Measurements from ENCODE around the gene PDGFB. TPM values are rescaled to one million over a fixed set of nuclear protein-coding genes. Genes with fewer than 3 reads are reported as not detected.

Gene PDGFB
- total and polyA plus RNA-seq, 9 of the 15 experiments (the other 6 are each of a cell fraction or from before 2014, with no cell fraction given): 0.07 to 4.0 (median 0.48) TPM; not detected in 1

DNA sequence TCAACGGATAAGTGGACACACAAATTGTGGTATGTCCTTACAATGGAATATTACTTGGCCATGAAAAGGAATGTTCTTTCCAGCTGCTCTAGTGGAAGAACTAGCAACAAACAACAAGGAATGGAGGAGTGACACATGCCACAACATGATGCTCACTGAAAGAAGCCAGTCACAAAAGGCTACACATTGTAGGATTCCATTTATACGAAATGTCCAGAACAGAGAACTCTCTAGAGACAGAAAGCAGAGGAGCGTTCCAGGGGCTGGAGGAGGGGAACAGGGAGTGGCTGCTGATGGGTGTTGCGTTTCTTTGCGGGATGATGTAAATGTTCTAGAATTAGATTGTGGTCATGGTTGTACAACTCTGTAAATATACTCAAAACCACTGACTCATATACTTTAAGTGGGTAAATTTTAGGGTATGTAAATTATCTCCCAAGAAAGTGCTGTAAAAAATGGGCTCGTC lies 32.4 kb upstream of the PDGFB start (continued):
- TF ChIP-seq MEF2D (tag; conservative IDR thresholded peaks at IDR 0.05; ENCODE audit: low read depth): 0 out of 2 replicates have a peak, but pooled peaks have one; percentile 40
- TF ChIP-seq RNF219 (CRISPR knock-in tag; IDR thresholded peaks at IDR 0.05): no peak
- TF ChIP-seq GTF2E2 (tag; IDR thresholded peaks at IDR 0.05): no peak
- no peak for TF ChIP-seq GTF2A2 (tag; IDR thresholded peaks at IDR 0.05)
- no peak for TF ChIP-seq GTF2F1 (IDR thresholded peaks at IDR 0.05; ENCODE audit: low read depth, low read length)
- no peak for TF ChIP-seq HDAC6 (IDR thresholded peaks at IDR 0.05; ENCODE audit: low read depth, low read length)
- no peak for TF ChIP-seq MTF1 (CRISPR knock-in tag; IDR thresholded peaks at IDR 0.05; ENCODE audit: borderline replicate concordance)
- TF ChIP-seq SLC30A9 (CRISPR knock-in tag; IDR thresholded peaks at IDR 0.05): no peak
- TF ChIP-seq ZBTB2 (IDR thresholded peaks at IDR 0.05): no peak
- TF ChIP-seq KDM2B (CRISPR knock-in tag; IDR thresholded peaks at IDR 0.05): no peak
- TF ChIP-seq ZNF707 (CRISPR knock-in tag; conservative IDR thresholded peaks at IDR 0.05): no peak
- TF ChIP-seq HINFP (tag; conservative IDR thresholded peaks at IDR 0.05; ENCODE audit: low read depth): no peak
- TF ChIP-seq, protein P1, sequence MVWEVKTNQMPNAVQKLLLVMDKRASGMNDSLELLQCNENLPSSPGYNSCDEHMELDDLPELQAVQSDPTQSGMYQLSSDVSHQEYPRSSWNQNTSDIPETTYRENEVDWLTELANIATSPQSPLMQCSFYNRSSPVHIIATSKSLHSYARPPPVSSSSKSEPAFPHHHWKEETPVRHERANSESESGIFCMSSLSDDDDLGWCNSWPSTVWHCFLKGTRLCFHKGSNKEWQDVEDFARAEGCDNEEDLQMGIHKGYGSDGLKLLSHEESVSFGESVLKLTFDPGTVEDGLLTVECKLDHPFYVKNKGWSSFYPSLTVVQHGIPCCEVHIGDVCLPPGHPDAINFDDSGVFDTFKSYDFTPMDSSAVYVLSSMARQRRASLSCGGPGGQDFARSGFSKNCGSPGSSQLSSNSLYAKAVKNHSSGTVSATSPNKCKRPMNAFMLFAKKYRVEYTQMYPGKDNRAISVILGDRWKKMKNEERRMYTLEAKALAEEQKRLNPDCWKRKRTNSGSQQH (CRISPR knock-in tag; IDR thresholded peaks at IDR 0.05): no peak
- TF ChIP-seq SRF (CRISPR knock-in tag; IDR thresholded peaks at IDR 0.05): no peak
- no peak for TF ChIP-seq ZNF766 (CRISPR knock-in tag; conservative IDR thresholded peaks at IDR 0.05)
- peak; percentile 100 for TF ChIP-seq ZNF146 (CRISPR knock-in tag; IDR thresholded peaks at IDR 0.05; ENCODE audit: unreplicated experiment)
- no peak for TF ChIP-seq NFXL1 (CRISPR knock-in tag; IDR thresholded peaks at IDR 0.05)
- no peak for TF ChIP-seq ZNF699 (CRISPR knock-in tag; IDR thresholded peaks at IDR 0.05; ENCODE audit: insufficient replicate concordance)
- no peak for TF ChIP-seq ZNF79 (CRISPR knock-in tag; IDR thresholded peaks at IDR 0.05; ENCODE audit: low read depth)
- TF ChIP-seq POLR2A (conservative IDR thresholded peaks at IDR 0.05): no peak
- TF ChIP-seq, protein P2, sequence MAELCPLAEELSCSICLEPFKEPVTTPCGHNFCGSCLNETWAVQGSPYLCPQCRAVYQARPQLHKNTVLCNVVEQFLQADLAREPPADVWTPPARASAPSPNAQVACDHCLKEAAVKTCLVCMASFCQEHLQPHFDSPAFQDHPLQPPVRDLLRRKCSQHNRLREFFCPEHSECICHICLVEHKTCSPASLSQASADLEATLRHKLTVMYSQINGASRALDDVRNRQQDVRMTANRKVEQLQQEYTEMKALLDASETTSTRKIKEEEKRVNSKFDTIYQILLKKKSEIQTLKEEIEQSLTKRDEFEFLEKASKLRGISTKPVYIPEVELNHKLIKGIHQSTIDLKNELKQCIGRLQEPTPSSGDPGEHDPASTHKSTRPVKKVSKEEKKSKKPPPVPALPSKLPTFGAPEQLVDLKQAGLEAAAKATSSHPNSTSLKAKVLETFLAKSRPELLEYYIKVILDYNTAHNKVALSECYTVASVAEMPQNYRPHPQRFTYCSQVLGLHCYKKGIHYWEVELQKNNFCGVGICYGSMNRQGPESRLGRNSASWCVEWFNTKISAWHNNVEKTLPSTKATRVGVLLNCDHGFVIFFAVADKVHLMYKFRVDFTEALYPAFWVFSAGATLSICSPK (IDR thresholded peaks at IDR 0.05; ENCODE audit: borderline replicate concordance): no peak

All from K562 (cell line).